KMS-11 (cell line): ENCODE results near the gene CLTCL1.

Source experiments
- H2AFZ ChIP-seq: fragments of 200-600 bp; sonication (generic); 2 replicates; pipeline ENCODE4 v1.6.1; 2016; ENCODE audit warnings: antibody characterized with exemption, mixed run types, low read depth
- H3K27ac ChIP-seq: fragments of 200-600 bp; sonication (generic); 2 replicates; pipeline ENCODE4 v1.6.1; 2016; ENCODE audit warnings: mild to moderate bottlenecking, mixed run types
- H3K27me3 ChIP-seq: fragments of 200-600 bp; sonication (generic); 2 replicates; pipeline ENCODE4 v1.6.1; 2017; ENCODE audit warnings: mild to moderate bottlenecking, low read depth, mixed run types, moderate library complexity; ENCODE audit not compliant: insufficient read depth
- H3K36me3 ChIP-seq: fragments of 200-600 bp; sonication (generic); 2 replicates; pipeline ENCODE4 v1.6.1; 2017; ENCODE audit warnings: mild to moderate bottlenecking, mixed run types; ENCODE audit not compliant: insufficient read depth
- H3K4me1 ChIP-seq: fragments of 200-600 bp; sonication (generic); 2 replicates; pipeline ENCODE4 v1.6.1; 2016; ENCODE audit warnings: mild to moderate bottlenecking, low read depth, mixed run types; ENCODE audit not compliant: poor library complexity, severe bottlenecking
- H3K4me2 ChIP-seq: fragments of 200-600 bp; sonication (generic); 2 replicates; pipeline ENCODE4 v1.7.0; 2016; ENCODE audit warnings: mild to moderate bottlenecking, mixed run types
- H3K4me3 ChIP-seq: fragments of 200-600 bp; sonication (generic); IDR thresholded peaks from 2 replicates; pipeline ENCODE4 v1.6.1; 2017; ENCODE audit warnings: low read depth, low read length, mixed read lengths; ENCODE audit not compliant: insufficient read depth
- H3K79me2 ChIP-seq: fragments of 200-600 bp; sonication (generic); 2 replicates; pipeline ENCODE4 v1.6.1; 2016; ENCODE audit warnings: low read depth, mixed run types; ENCODE audit not compliant: insufficient read depth
- H3K9ac ChIP-seq: fragments of 200-600 bp; sonication (generic); 2 replicates; pipeline ENCODE4 v1.6.1; 2016; ENCODE audit warnings: mild to moderate bottlenecking, mixed run types
- H4K20me1 ChIP-seq: fragments of 200-600 bp; sonication (generic); 2 replicates; pipeline ENCODE4 v1.6.1; 2016; ENCODE audit warnings: mild to moderate bottlenecking, mixed run types; ENCODE audit not compliant: insufficient read depth
- CTCF ChIP-seq: fragments of 200-600 bp; sonication (generic); conservative IDR thresholded peaks from 2 replicates; pipeline ENCODE4 v1.6.1; 2017; ENCODE audit warnings: low read depth, mild to moderate bottlenecking, antibody characterized with exemption, low read length, moderate library complexity, mixed read lengths

Gene CLTCL1

GRCh38 chr22:19224985-19225384 is 66.5 kb downstream of the CLTCL1 start:
- Histone ChIP-seq H3K4me2 (no peak overlapping the region), H3K27me3 (no peaks in the 10 kb centered on the region), H3K9ac (no peak overlapping the region), H4K20me1 (no peaks in the 10 kb centered on the region), H3K4me3 (no peak overlapping the region), H3K4me1 (no peaks in the 10 kb centered on the region), H3K27ac (no peak overlapping the region), H2AFZ (no peak overlapping the region), H3K79me2 (no peaks in the 10 kb centered on the region), H3K36me3 (no peaks in the 10 kb centered on the region)
- no peak for TF ChIP-seq CTCF

- no peak for TF ChIP-seq CTCF
- Histone ChIP-seq H3K79me2 (no peaks in the 10 kb centered on the region), H3K27ac (no peak overlapping the region), H4K20me1 (no peaks in the 10 kb centered on the region), H3K4me3 (no peak overlapping the region), H2AFZ (no peak overlapping the region), H3K9ac (no peak overlapping the region), H3K4me1 (no peaks in the 10 kb centered on the region), H3K4me2 (no peak overlapping the region), H3K36me3 (no peaks in the 10 kb centered on the region), H3K27me3 (no peaks in the 10 kb centered on the region)
Observed at GRCh38 chr22:19224557-19224956, 67.0 kb downstream of the CLTCL1 start.

GRCh38 chr22:19223617-19224016 is 67.9 kb downstream of the CLTCL1 start:
- Histone ChIP-seq H3K36me3 (no peaks in the 10 kb centered on the region), H4K20me1 (no peaks in the 10 kb centered on the region), H3K27me3 (no peaks in the 10 kb centered on the region), H3K27ac (no peak overlapping the region), H2AFZ (no peak overlapping the region), H3K4me2 (no peak overlapping the region), H3K79me2 (no peaks in the 10 kb centered on the region), H3K9ac (no peak overlapping the region), H3K4me1 (no peaks in the 10 kb centered on the region), H3K4me3 (no peak overlapping the region)
- no peak for TF ChIP-seq CTCF

GRCh38 chr22:19223110-19223509 is 68.4 kb downstream of the CLTCL1 start:
- H3K9ac ChIP-seq = no peak overlapping the region
- no peak overlapping the region for H2AFZ ChIP-seq
- no peaks in the 10 kb centered on the region for H3K27me3 ChIP-seq
- no peak overlapping the region for H3K4me2 ChIP-seq
- no peak for TF ChIP-seq CTCF
- no peaks in the 10 kb centered on the region for H3K36me3 ChIP-seq
- peaks cover 3% of the 10 kb centered on the region for H3K4me1 ChIP-seq
- no peak overlapping the region for H3K27ac ChIP-seq
- H4K20me1 ChIP-seq = no peaks in the 10 kb centered on the region
- no peaks in the 10 kb centered on the region for H3K79me2 ChIP-seq
- no peak overlapping the region for H3K4me3 ChIP-seq
